Hepatocyte (in vitro differentiated cells): ENCODE results near the gene PLA2G5.

Source experiments
- CTCF ChIP-seq: fragments of 200-600 bp; sonication (generic); IDR thresholded peaks from 2 replicates; pipeline ENCODE4 v1.5.1; 2016; ENCODE audit warnings: antibody characterized with exemption, mild to moderate bottlenecking; ENCODE audit not compliant: poor library complexity
- EZH2 ChIP-seq: fragments of 200-600 bp; sonication (generic); IDR thresholded peaks from 2 replicates; pipeline ENCODE4 v1.6.1; 2016; ENCODE audit warnings: antibody characterized with exemption, mild to moderate bottlenecking, borderline replicate concordance

DNA sequence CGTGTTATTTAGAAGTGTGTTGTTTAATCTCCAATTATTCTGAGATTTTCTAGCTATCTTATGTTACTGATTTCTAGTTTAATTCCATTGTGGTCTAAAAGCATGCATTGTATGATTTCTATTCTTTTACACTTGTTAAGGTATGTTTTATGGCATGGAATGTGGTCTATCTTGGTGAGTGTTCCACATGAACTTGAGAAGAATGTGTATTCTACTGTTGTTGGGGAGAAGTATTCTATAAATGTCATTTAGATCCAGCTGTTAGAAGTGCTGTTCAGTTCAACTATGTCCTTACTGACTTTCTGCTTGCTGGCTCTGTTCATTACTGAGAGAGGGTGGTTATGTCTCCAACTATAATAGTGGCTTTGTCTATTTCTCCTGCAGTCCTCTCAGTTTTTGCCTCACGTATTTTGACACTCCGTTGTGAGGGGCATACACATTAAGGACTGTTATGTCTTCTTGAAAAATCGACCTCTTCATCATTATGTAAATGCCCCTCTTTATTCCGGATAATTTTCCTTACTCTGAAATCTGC lies 12.0 kb upstream of the PLA2G5 start:
- TF ChIP-seq CTCF, result no peak
- no peak for TF ChIP-seq EZH2
